ENCODE data around the gene OPCML.

- TF ChIP-seq CTCF (IDR thresholded peaks at IDR 0.05) (no peak), POLR2A (IDR thresholded peaks at IDR 0.05) (no peak)
Observed at GRCh38 chr11:132840191-132840590, 692.1 kb downstream of the OPCML start.

All from lower leg skin (tissue), 3 donors.